Stimulated activated CD4-positive, alpha-beta T cell treated with anti-CD3 and anti-CD28 coated beads, Interleukin-2, amount 100 ng/mL, for 24 hours (primary cell): ENCODE results near the gene KIDINS220.
"Not testable (repeated sequence)": the region's sequence is repeated elsewhere in the genome, so short reads cannot be mapped to it uniquely, and the experiment has no call there.

Source experiments
- DNase-seq, 2 donors: peaks; one replicate each; pipeline ENCODE4 v3.0.0-alpha.2; 2020

The KIDINS220 gene

GRCh38 chr2:8750221-8750620 lies 87.2 kb downstream of the KIDINS220 start:
- DNase-seq = no peak

- no peak for DNase-seq
Measured at GRCh38 chr2:8743261-8743660, 94.2 kb downstream of the KIDINS220 start.

GRCh38 chr2:8740136-8740535 lies 97.3 kb downstream of the KIDINS220 start:
- DNase-seq = no peak

GRCh38 chr2:8737571-8738175 lies 99.7 kb downstream of the KIDINS220 start:
- DNase-seq = no peak

GRCh38 chr2:8732601-8733000 lies 104.8 kb downstream of the KIDINS220 start:
- no peak for DNase-seq

- no peak for DNase-seq
Measured at GRCh38 chr2:8729939-8730338, 107.5 kb downstream of the KIDINS220 start.

GRCh38 chr2:8729101-8729500 lies 108.3 kb downstream of the KIDINS220 start:
- not testable (repeated sequence) for DNase-seq

- DNase-seq = no peak
Measured at GRCh38 chr2:8728305-8729015, 109.0 kb downstream of the KIDINS220 start.

- no peak for DNase-seq
Measured at GRCh38 chr2:8725838-8726237, 111.6 kb downstream of the KIDINS220 start.

GRCh38 chr2:8722986-8723385 lies 114.4 kb downstream of the KIDINS220 start:
- no peak for DNase-seq

- no peak for DNase-seq
Measured at GRCh38 chr2:8721410-8721809, 116.0 kb downstream of the KIDINS220 start.

GRCh38 chr2:8720741-8721140 lies 116.7 kb downstream of the KIDINS220 start:
- DNase-seq = no peak

- DNase-seq = no peak
Measured at GRCh38 chr2:8719528-8719927, 117.9 kb downstream of the KIDINS220 start.

GRCh38 chr2:8714971-8715370 lies 122.4 kb downstream of the KIDINS220 start:
- no peak for DNase-seq

- no peak for DNase-seq
Measured at GRCh38 chr2:8714283-8714682, 123.1 kb downstream of the KIDINS220 start.

- DNase-seq = no peak
Measured at GRCh38 chr2:8710951-8711350, 126.5 kb downstream of the KIDINS220 start.

- no peak for DNase-seq
Measured at GRCh38 chr2:8709611-8710010, 127.8 kb downstream of the KIDINS220 start.

- no peak for DNase-seq
Measured at GRCh38 chr2:8704906-8705305, 132.5 kb downstream of the KIDINS220 start.

GRCh38 chr2:8701681-8702379 lies 135.6 kb downstream of the KIDINS220 start:
- DNase-seq = no peak

GRCh38 chr2:8699839-8700238 lies 137.6 kb downstream of the KIDINS220 start:
- no peak for DNase-seq

GRCh38 chr2:8697190-8697589 lies 140.2 kb downstream of the KIDINS220 start:
- no peak for DNase-seq

- DNase-seq = no peak
Measured at GRCh38 chr2:8694737-8695136, 142.7 kb downstream of the KIDINS220 start.

GRCh38 chr2:8693157-8693821 lies 144.1 kb downstream of the KIDINS220 start:
- peak; percentile 45 to 65 for DNase-seq

- DNase-seq = no peak
Measured at GRCh38 chr2:8692783-8693156, 144.6 kb downstream of the KIDINS220 start.
